Hepatocyte (in vitro differentiated cells): ENCODE results near the gene GPR152. TPM values are rescaled to one million over a fixed set of nuclear protein-coding genes. Genes with fewer than 3 reads are reported as not detected.
A peak's percentile ranks its signal among the peaks of the same experiment; 100 is the strongest.

Experiments used
- DNase-seq: peaks from one replicate; pipeline ENCODE4 v3.0.0-alpha.2; 2016; ENCODE audit warnings: low spot score
- H2AFZ ChIP-seq: fragments of 200-600 bp; sonication (generic); 2 replicates; pipeline ENCODE4 v1.6.0; 2016; ENCODE audit warnings: antibody characterized with exemption, mild to moderate bottlenecking
- H3K27ac ChIP-seq: fragments of 200-600 bp; sonication (generic); 2 replicates; pipeline ENCODE4 v1.5.1; 2016; ENCODE audit warnings: mild to moderate bottlenecking
- H3K27me3 ChIP-seq: fragments of 200-600 bp; sonication (generic); 2 replicates; pipeline ENCODE4 v1.6.1; 2016
- H3K36me3 ChIP-seq: fragments of 200-600 bp; sonication (generic); replicated peaks from 2 replicates; pipeline ENCODE4 v1.5.1; 2016; ENCODE audit warnings: low read depth; ENCODE audit not compliant: insufficient read depth
- H3K4me1 ChIP-seq: fragments of 200-600 bp; sonication (generic); 2 replicates; pipeline ENCODE4 v1.5.1; 2016; ENCODE audit warnings: mild to moderate bottlenecking, moderate library complexity; ENCODE audit not compliant: insufficient read depth
- H3K4me2 ChIP-seq: fragments of 200-600 bp; sonication (generic); 2 replicates; pipeline ENCODE4 v1.6.0; 2016
- H3K4me3 ChIP-seq: fragments of 200-600 bp; sonication (generic); 2 replicates; pipeline ENCODE4 v1.5.1; 2016; ENCODE audit warnings: mild to moderate bottlenecking
- H3K79me2 ChIP-seq: fragments of 200-600 bp; sonication (generic); 2 replicates; pipeline ENCODE4 v1.6.0; 2017; ENCODE audit warnings: mild to moderate bottlenecking
- H3K9me2 ChIP-seq: fragments of 200-600 bp; sonication (generic); replicated peaks from 2 replicates; pipeline ENCODE4 v1.6.0; 2017; ENCODE audit warnings: mild to moderate bottlenecking; ENCODE audit not compliant: insufficient read depth
- H3K9me3 ChIP-seq: fragments of 200-600 bp; sonication (generic); 2 replicates; pipeline ENCODE4 v1.5.1; 2016; ENCODE audit warnings: low read depth, mild to moderate bottlenecking
- H4K20me1 ChIP-seq: fragments of 200-600 bp; sonication (generic); 2 replicates; pipeline ENCODE4 v1.6.0; 2016; ENCODE audit warnings: mild to moderate bottlenecking; ENCODE audit not compliant: insufficient read depth, poor library complexity, severe bottlenecking
- CTCF ChIP-seq: fragments of 200-600 bp; sonication (generic); IDR thresholded peaks from 2 replicates; pipeline ENCODE4 v1.5.1; 2016; ENCODE audit warnings: antibody characterized with exemption, mild to moderate bottlenecking; ENCODE audit not compliant: poor library complexity
- EZH2 ChIP-seq: fragments of 200-600 bp; sonication (generic); IDR thresholded peaks from 2 replicates; pipeline ENCODE4 v1.6.1; 2016; ENCODE audit warnings: antibody characterized with exemption, mild to moderate bottlenecking, borderline replicate concordance
- EZH2phosphoT487 ChIP-seq: fragments of 200-600 bp; sonication (generic); IDR thresholded peaks from one replicate; pipeline ENCODE4 v1.6.1; 2018; ENCODE audit warnings: antibody characterized with exemption, mild to moderate bottlenecking, low read depth, moderate library complexity; ENCODE audit not compliant: unreplicated experiment, severe bottlenecking
- WGBS: methylation state at CpG from one replicate; pipeline ENCODE4 v1.1.6; 2016; ENCODE audit warnings: low lambda C conversion rate; ENCODE audit errors: missing lambda C conversion rate; 5-methylcytosine and 5-hydroxymethylcytosine counted together
- polyA plus RNA-seq: library from polyadenylated mRNA; unstranded; fragments of >200 nt; fragmentation: Nextera tagmentation; extraction: Ambion mirVana; gene quantifications from 2 replicates; pipeline ENCODE4 v1.2.1, GENCODE V29; 2016
- total RNA-seq: library from RNA; depleted of rRNA; stranded (reverse); fragments of >200 nt; gene quantifications from 2 replicates; pipeline ENCODE4 v1.2.3, GENCODE V29; 2014

Gene GPR152
- total and polyA plus RNA-seq, 2 experiments from 2014 or later = not detected

DNA sequence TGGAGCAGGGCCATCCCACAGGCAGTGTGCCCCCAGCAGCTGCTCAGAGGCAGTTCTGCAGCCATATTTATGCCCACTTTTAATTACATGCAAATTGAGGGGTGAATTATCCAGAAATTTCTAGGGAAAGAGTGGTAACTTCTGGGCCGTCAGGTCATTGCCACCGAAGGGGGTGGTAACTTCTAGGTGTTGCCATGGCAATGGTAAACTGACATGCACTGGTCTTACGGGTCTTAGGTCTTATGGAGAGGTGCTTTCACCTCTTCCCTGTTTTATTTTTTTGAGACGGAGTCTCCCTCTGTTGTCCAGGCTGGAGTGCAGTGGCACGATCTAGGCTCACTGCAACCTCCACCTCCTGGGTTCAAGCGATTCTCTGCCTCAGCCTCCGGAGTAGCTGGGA lies 20.4 kb upstream of the GPR152 start:
- no peaks in the 10 kb centered on the region for H3K27me3 ChIP-seq
- no peaks in the 10 kb centered on the region for H3K9me3 ChIP-seq
- H4K20me1 ChIP-seq = no peaks in the 10 kb centered on the region
- H3K9me2 ChIP-seq = no peaks in the 10 kb centered on the region
- peaks cover 9% of the 10 kb centered on the region for H3K79me2 ChIP-seq
- WGBS = 81% methylated on average over 7 of the region's 7 CpGs
- no peak overlapping the region for H2AFZ ChIP-seq
- no peak overlapping the region for H3K27ac ChIP-seq
- no peak overlapping the region for H3K4me3 ChIP-seq
- TF ChIP-seq EZH2phosphoT487 (no peak), EZH2 (no peak), CTCF (no peak)
- H3K4me2 ChIP-seq = no peak overlapping the region
- no peaks in the 10 kb centered on the region for H3K36me3 ChIP-seq
- peaks cover 2% of the 10 kb centered on the region for H3K4me1 ChIP-seq
- no peak for DNase-seq

GRCh38 chr11:67470337-67471002 lies 17.9 kb upstream of the GPR152 start:
- H3K4me2 ChIP-seq = no peak overlapping the region
- TF ChIP-seq EZH2 (no peak), CTCF (no peak)
- H4K20me1 ChIP-seq = no peaks in the 10 kb centered on the region
- peaks cover 31% of the 10 kb centered on the region for H3K79me2 ChIP-seq
- H2AFZ ChIP-seq = no peak overlapping the region
- no peaks in the 10 kb centered on the region for H3K27me3 ChIP-seq
- DNase-seq = no peak
- peaks cover 4% of the 10 kb centered on the region for H3K4me1 ChIP-seq
- 87% methylated on average over 8 of the region's 8 CpGs for WGBS
- no peaks in the 10 kb centered on the region for H3K9me2 ChIP-seq
- H3K9me3 ChIP-seq = no peaks in the 10 kb centered on the region
- H3K36me3 ChIP-seq = no peaks in the 10 kb centered on the region
- H3K4me3 ChIP-seq = no peak overlapping the region
- no peak overlapping the region for H3K27ac ChIP-seq

GRCh38 chr11:67469508-67469811 lies 16.9 kb upstream of the GPR152 start:
- TF ChIP-seq EZH2phosphoT487 (no peak), CTCF (no peak), EZH2 (no peak)
- WGBS = 39% methylated on average over 9 of the region's 9 CpGs

More at GRCh38 chr11:67469508-67469811, 16.9 kb upstream of the GPR152 start:
- no peaks in the 10 kb centered on the region for H4K20me1 ChIP-seq
- H3K9me3 ChIP-seq = no peaks in the 10 kb centered on the region
- peak overlapping the region; percentile 97 for H2AFZ ChIP-seq
- H3K4me2 ChIP-seq = peak overlapping the region; percentile 93
- no peak for DNase-seq
- no peaks in the 10 kb centered on the region for H3K36me3 ChIP-seq
- H3K4me3 ChIP-seq = peak overlapping the region; percentile 62
- no peaks in the 10 kb centered on the region for H3K9me2 ChIP-seq
- peaks cover 4% of the 10 kb centered on the region for H3K4me1 ChIP-seq
- H3K79me2 ChIP-seq = peaks cover 37% of the 10 kb centered on the region
- H3K27me3 ChIP-seq = no peaks in the 10 kb centered on the region
- peak overlapping the region; percentile 89 for H3K27ac ChIP-seq
